Muscle layer of duodenum (tissue), 2 donors: ENCODE data around the gene U2AF1L4.

Source experiments
- H3K27ac ChIP-seq: one replicate; pipeline ENCODE4 v1.7.0; 2013; ENCODE audit warnings: mild to moderate bottlenecking, low read length
- H3K27me3 ChIP-seq: one replicate; pipeline ENCODE4 v1.7.0; 2013; ENCODE audit warnings: low read depth, mild to moderate bottlenecking, control low read depth, low read length
- H3K36me3 ChIP-seq, 2 donors: one replicate each; pipeline ENCODE4 v1.7.0; 2013; ENCODE audit warnings: low read length in 2 of 2, control low read depth in 1 of 2, mild to moderate bottlenecking in 1 of 2; ENCODE audit not compliant: insufficient read depth in 2 of 2, control insufficient read depth in 1 of 2
- H3K4me1 ChIP-seq, 2 donors: one replicate each; pipeline ENCODE4 v1.7.0; 2013; ENCODE audit warnings: low read length in 2 of 2, mild to moderate bottlenecking in 2 of 2, control low read depth in 1 of 2, moderate library complexity in 1 of 2; ENCODE audit not compliant: insufficient read depth in 2 of 2, control insufficient read depth in 1 of 2
- H3K4me3 ChIP-seq, 2 donors: one replicate each; pipeline ENCODE4 v1.7.0; 2013; ENCODE audit warnings: low read length in 2 of 2, low read depth in 1 of 2, mild to moderate bottlenecking in 1 of 2
- H3K9me3 ChIP-seq, 2 donors: one replicate each; pipeline ENCODE4 v1.7.0; 2013; ENCODE audit warnings: low read length in 2 of 2, control low read depth in 1 of 2, mild to moderate bottlenecking in 1 of 2; ENCODE audit not compliant: control insufficient read depth in 1 of 2
- donor health status: healthy.

U2AF1L4 gene

GRCh38 chr19:35754370-35755130 lies 9.3 kb upstream of the U2AF1L4 start:
- no peaks in the 10 kb centered on the region for H3K27me3 ChIP-seq
- peaks cover 4 to 46% of the 10 kb centered on the region in 2 donors for H3K4me1 ChIP-seq
- no peaks in the 10 kb centered on the region for H3K9me3 ChIP-seq
- peaks cover 13 to 32% of the 10 kb centered on the region in 2 donors for H3K36me3 ChIP-seq
- H3K4me3 ChIP-seq: peak overlapping the region in 1 of 2 donors; percentile 93
- H3K27ac ChIP-seq: peak overlapping the region; percentile 63

DNA sequence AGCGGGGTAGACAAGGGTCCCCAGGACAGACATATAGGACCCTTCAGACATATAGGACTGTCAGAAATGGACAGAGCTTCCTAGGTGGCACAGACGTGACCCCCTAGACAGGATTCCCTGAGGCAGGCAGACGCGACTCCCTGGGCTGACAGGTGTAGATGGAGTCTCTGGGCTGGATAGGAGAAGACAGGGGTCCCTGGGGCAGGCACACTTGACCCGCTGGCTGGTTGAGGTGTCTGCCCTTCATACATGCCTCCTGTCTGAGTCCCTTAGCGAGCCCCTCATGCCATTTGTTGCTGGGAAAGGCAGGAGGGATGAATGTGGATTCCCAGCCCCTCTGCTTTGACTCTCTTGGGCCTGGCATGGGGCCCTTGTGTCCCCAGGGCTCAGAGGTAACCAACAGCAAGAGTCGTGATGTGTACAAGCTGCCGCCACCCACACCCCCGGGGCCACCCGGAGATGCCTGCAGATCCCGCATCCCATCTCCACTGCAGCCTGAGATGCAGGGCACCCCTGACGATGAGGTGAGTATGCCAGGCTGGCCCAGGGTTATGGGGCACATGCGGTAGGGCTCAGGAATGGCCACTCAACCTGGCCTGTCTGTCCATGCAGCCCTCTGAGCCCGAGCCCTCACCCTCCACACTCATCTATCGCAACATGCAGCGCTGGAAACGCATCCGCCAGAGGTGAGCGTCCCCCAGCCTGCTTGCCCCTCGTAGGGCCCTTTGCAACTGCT lies 8.6 kb upstream of the U2AF1L4 start:
- H3K36me3 ChIP-seq: peaks cover 13 to 32% of the 10 kb centered on the region in 2 donors
- peaks cover 4 to 45% of the 10 kb centered on the region in 2 donors for H3K4me1 ChIP-seq
- no peaks in the 10 kb centered on the region for H3K27me3 ChIP-seq
- no peaks in the 10 kb centered on the region for H3K9me3 ChIP-seq
- H3K27ac ChIP-seq: no peak overlapping the region
- no peak overlapping the region for H3K4me3 ChIP-seq

DNA sequence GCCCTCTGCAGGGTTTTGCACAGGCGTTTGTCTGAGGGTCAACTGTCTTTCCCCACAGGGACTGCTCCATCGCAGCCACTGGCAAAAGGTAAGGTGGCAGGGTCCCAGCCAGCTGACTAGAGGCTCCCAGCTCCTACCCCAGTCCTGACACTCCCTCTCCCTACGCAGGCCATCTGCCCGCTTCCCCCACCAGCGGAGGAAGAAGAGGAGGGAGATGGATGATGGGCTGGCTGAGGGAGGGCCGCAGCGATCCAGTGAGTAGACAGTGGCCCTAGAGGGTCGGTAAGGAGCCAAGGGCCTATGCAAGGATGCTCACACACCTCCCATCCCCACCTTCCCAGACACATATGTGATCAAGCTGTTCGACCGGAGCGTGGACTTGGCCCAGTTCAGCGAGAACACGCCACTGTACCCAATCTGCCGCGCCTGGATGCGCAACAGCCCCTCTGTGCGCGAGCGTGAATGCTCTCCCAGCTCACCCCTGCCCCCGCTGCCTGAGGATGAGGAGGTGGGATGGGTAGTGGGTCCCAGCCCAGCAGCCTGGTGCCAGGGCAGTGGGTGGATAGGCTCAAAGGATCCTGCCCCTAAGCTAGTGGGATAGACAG lies 7.6 kb upstream of the U2AF1L4 start:
- Histone ChIP-seq H3K9me3 (no peaks in the 10 kb centered on the region), H3K27ac (no peak overlapping the region), H3K36me3 (peaks cover 13 to 32% of the 10 kb centered on the region in 2 donors), H3K4me1 (peaks cover 4 to 43% of the 10 kb centered on the region in 2 donors), H3K27me3 (no peaks in the 10 kb centered on the region), H3K4me3 (no peak overlapping the region)

DNA sequence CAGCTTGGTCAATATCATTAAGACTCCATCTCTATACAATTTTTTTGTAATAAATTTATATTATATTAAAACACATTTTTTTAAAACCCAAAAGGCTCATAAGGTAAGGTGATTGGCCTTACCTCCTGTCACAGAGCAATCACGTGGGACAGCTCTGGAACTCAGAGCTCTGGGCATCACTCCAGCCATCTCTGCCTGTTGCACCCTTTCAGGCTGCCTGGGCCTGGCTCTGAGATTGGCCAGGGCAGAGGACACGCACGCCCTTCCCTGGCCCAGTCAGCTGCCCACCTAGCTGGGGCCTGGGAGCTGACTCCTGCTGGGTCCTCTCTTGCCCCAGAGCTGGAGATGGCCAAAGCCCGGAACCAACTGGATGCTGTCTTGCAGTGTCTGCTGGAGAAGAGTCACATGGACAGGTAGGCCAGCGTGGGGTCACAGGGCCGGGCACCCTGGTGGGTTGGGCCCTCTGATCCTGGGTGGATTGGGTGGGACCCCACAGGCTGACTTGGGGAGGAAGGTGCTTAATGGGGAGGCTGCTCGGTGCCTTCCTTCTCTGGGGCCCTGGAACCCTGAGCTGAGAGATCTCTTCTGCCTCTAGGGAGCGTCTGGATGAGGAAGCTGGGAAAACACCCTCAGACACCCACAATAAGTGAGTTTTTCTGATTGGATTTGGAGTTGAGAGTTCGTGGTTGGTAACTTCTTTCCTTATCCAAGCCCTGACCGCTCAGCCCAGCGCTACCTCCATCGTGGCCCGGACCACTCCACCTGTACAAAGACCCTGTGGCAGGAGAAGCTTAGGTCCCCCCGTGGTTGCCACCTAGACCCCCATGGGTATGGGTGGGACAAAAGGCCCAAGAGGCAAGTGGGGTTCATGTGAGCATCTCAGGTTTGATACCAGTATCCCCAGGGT lies 6.9 kb upstream of the U2AF1L4 start:
- H3K27me3 ChIP-seq: no peaks in the 10 kb centered on the region
- H3K27ac ChIP-seq: no peak overlapping the region
- no peak overlapping the region for H3K4me3 ChIP-seq
- no peaks in the 10 kb centered on the region for H3K9me3 ChIP-seq
- peaks cover 13 to 30% of the 10 kb centered on the region in 2 donors for H3K36me3 ChIP-seq
- H3K4me1 ChIP-seq: peaks cover 3 to 42% of the 10 kb centered on the region in 2 donors

GRCh38 chr19:35750167-35750566 lies 4.9 kb upstream of the U2AF1L4 start:
- peaks cover 13 to 28% of the 10 kb centered on the region in 2 donors for H3K36me3 ChIP-seq
- no peaks in the 10 kb centered on the region for H3K9me3 ChIP-seq
- H3K4me1 ChIP-seq: peaks cover 5 to 47% of the 10 kb centered on the region in 2 donors
- no peak overlapping the region for H3K27ac ChIP-seq
- H3K27me3 ChIP-seq: no peaks in the 10 kb centered on the region
- H3K4me3 ChIP-seq: no peak overlapping the region

DNA sequence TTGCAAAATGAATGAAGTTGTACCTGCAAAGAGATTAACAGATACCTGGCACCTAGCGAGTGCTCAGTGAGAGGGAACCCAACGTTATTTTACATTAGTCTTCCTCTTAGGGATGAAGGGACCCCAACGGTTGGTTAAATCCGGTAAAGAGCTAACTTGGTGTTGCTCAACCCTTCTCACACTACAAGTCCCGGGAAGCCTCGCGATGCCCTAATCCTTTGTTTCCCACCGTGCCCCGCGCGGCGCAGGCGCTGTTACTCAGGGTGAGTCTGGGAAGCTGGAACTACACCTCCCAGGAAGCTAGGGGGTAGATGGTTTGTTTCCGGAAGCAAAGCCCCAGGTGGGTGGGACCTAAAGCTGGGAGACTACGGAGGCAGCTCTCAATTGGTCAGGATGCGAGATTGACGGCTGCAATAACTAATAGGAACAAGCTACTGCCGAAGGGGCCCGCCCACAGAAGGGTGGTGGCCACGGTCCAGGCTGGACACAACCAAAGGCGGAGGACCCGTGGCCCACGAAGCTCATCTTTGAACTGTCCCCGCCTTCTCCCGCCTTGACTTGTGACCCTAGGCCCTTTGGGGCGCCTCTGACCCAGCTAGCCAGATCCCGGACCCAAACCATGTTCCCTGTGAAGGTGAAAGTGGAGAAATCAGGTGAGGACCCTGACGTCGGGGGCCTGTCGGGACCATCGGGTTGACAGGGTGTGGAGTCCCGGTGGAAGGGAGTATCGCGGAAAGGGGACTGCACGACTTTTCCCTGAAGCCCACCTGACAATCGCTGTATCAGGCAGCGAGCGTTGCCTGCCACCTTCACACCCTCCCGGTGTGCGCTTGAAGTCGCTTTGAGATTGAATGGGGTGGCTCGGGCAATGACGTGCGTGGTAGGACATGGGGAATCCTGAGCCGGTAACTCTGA lies 3.1 kb upstream of the U2AF1L4 start, which contains the start of gene LIN37:
Gene LIN37, plus strand, starts transcription at position 471 of the 915 bp plus-strand sequence. Its CDS starts 149 bp downstream, at position 620.
- peaks cover 8 to 24% of the 10 kb centered on the region in 2 donors for H3K36me3 ChIP-seq
- H3K4me3 ChIP-seq: peak within 1 kb of the TSS; percentile 76 to 98
- H3K4me1 ChIP-seq: peaks cover 14 to 41% of the 10 kb centered on the region in 2 donors
- H3K27me3 ChIP-seq: no peaks in the 10 kb centered on the region
- no peaks in the 10 kb centered on the region for H3K9me3 ChIP-seq
- H3K27ac ChIP-seq: peak within 1 kb of the TSS; percentile 86

DNA sequence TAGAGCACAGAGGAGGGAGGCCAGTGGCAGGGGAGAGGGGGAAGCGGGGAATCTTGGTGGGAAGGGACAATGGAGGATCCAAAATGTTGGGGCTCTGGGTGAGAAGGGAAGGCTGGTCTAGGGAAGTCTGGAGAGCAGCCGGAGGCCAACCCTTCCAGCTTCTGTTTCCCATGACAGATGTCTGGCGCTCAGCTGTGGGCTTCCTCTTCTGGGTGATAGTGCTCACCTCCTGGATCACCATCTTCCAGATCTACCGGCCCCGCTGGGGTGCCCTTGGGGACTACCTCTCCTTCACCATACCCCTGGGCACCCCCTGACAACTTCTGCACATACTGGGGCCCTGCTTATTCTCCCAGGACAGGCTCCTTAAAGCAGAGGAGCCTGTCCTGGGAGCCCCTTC lies 1.3 kb upstream of the U2AF1L4 start:
- H3K27me3 ChIP-seq: no peaks in the 10 kb centered on the region
- H3K9me3 ChIP-seq: no peaks in the 10 kb centered on the region
- peaks cover 0 to 16% of the 10 kb centered on the region in 2 donors for H3K36me3 ChIP-seq
- peaks cover 14 to 41% of the 10 kb centered on the region in 2 donors for H3K4me1 ChIP-seq
- H3K4me3 ChIP-seq: peak overlapping the region; percentile 90 to 94
- H3K27ac ChIP-seq: peak overlapping the region; percentile 95

DNA sequence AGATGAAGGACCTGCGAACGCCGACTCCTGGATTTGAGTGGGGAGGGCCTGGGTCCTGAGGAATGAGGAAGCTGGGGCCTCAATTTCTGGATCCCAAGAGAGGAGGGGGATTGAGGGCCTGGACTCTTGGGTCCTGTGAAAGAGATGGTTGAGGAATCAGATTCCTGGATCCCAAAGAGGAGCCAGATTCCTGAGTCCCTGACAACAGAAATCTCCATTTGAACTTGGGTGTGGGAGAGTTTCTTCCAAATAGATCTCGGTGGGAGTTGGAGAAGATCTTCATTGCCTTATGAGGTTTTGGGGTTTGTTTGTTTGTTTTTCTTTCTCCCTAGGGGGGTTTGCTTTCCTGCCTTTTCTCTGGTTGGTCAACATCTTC lies 857 bp upstream of the U2AF1L4 start:
- no peaks in the 10 kb centered on the region for H3K9me3 ChIP-seq
- H3K4me1 ChIP-seq: peaks cover 14 to 43% of the 10 kb centered on the region in 2 donors
- H3K27ac ChIP-seq: peak overlapping the region; percentile 95
- peaks cover 0 to 16% of the 10 kb centered on the region in 2 donors for H3K36me3 ChIP-seq
- no peaks in the 10 kb centered on the region for H3K27me3 ChIP-seq
- H3K4me3 ChIP-seq: peak overlapping the region; percentile 90 to 94

- Histone ChIP-seq H3K27ac (peak overlapping the region; percentile 98), H3K4me1 (peaks cover 17 to 43% of the 10 kb centered on the region in 2 donors), H3K36me3 (peaks cover 0 to 16% of the 10 kb centered on the region in 2 donors)
Measured at GRCh38 chr19:35744430-35745327, 539 bp downstream of the U2AF1L4 start.

More at GRCh38 chr19:35744430-35745327, 539 bp downstream of the U2AF1L4 start:
- Histone ChIP-seq H3K9me3 (no peaks in the 10 kb centered on the region), H3K27me3 (no peaks in the 10 kb centered on the region), H3K4me3 (peak overlapping the region; percentile 90 to 94)
